ENCODE measurements around the gene TEAD4.

DNA sequence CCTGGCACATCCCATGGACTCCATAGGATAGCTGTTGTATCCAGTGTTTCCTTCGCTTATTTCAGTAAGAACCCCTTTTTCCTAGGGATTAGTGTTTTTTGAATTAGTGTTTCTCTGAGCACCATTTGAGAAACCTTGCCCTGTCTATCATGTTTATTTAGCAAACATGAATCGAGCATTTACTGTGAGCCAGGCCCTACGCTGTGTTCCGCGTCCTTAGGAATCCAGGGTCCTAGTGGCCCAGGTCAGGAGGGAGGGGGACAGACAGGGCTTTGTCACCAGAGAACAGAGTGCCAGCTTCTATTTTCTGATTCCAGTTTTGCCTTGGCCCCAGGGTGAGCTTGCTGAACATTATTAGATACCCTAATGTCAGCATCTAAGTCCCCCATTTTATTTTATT is 2.5 kb downstream of the TEAD4 start:
- TF ChIP-seq, protein P1, sequence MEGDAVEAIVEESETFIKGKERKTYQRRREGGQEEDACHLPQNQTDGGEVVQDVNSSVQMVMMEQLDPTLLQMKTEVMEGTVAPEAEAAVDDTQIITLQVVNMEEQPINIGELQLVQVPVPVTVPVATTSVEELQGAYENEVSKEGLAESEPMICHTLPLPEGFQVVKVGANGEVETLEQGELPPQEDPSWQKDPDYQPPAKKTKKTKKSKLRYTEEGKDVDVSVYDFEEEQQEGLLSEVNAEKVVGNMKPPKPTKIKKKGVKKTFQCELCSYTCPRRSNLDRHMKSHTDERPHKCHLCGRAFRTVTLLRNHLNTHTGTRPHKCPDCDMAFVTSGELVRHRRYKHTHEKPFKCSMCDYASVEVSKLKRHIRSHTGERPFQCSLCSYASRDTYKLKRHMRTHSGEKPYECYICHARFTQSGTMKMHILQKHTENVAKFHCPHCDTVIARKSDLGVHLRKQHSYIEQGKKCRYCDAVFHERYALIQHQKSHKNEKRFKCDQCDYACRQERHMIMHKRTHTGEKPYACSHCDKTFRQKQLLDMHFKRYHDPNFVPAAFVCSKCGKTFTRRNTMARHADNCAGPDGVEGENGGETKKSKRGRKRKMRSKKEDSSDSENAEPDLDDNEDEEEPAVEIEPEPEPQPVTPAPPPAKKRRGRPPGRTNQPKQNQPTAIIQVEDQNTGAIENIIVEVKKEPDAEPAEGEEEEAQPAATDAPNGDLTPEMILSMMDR (conservative IDR thresholded peaks at IDR 0.05 in 1 of 2, IDR thresholded peaks at IDR 0.05 in 1 of 2; ENCODE audit: low read depth in 1 of 2, low read length in 2 of 2): no peak
- no peak for TF ChIP-seq EZH2 (IDR thresholded peaks at IDR 0.05; ENCODE audit: low read length, missing control alignments)
